ENCODE results near the gene TCF12. TPM values are rescaled to one million over a fixed set of nuclear protein-coding genes. Genes with fewer than 3 reads are reported as not detected.

TCF12 gene
- polyA plus RNA-seq, 12 donors: 103 to 161 (median 152) TPM; not detected in 1

GRCh38 chr15:57044072-57044702 lies 125.7 kb downstream of the TCF12 start:
- no peak for DNase-seq

GRCh38 chr15:57044970-57045369 lies 126.5 kb downstream of the TCF12 start:
- no peak for DNase-seq

GRCh38 chr15:57045741-57046382 lies 127.4 kb downstream of the TCF12 start:
- no peak for DNase-seq

DNA sequence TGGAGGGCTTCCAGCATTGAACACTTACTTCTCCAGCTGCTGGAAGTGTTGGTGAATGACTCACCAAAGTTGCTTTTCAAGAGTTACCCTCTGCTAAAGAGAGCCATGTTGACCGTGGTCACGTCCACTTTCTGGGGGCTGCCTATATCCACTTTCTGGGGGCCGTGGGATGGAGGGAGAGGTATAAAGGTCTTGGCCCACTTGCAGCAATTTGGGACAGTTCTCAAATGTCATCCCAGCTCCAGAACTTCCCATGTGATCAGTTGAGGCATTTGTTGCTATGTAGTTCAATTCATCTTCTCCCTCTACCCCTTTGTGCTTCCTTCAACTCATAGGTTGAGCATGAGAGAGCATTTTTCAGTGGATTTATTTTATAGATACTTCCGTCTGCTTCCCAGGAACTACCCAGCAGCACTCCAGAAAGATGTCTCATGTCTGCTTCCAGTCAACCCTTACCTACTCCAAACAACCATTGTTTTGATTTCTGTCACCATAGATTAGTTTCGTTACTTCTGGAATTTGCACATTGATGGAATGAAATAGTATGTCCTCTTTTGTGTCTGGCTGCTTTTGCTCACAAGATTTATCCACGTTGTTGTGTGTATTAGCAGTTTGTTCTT lies 130.6 kb downstream of the TCF12 start:
- DNase-seq: no peak

DNA sequence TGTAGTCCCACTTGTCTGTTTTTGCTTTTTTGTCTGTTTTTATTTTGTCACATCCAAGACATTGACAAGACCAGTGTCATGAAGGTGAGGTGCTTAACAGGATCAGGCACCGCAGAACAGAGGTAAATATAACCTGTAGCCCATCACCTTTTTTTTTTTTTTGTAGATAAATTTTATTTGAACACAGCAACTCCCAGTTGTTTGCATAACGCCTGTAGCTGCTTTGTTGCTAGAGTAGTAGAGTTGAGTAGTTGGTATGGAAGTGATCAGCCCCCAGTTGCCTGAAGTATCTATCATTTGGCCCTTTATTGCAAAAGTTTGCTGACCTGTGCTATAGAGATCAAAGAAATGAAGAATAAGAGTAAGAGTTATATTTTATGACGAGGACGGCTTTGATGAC lies 135.0 kb downstream of the TCF12 start:
- DNase-seq: no peak

- DNase-seq: no peak
Observed at GRCh38 chr15:57054204-57054750, 135.8 kb downstream of the TCF12 start.

GRCh38 chr15:57056357-57056756 lies 137.9 kb downstream of the TCF12 start:
- DNase-seq: no peak

GRCh38 chr15:57057134-57057930 lies 138.9 kb downstream of the TCF12 start:
- DNase-seq: no peak

DNA sequence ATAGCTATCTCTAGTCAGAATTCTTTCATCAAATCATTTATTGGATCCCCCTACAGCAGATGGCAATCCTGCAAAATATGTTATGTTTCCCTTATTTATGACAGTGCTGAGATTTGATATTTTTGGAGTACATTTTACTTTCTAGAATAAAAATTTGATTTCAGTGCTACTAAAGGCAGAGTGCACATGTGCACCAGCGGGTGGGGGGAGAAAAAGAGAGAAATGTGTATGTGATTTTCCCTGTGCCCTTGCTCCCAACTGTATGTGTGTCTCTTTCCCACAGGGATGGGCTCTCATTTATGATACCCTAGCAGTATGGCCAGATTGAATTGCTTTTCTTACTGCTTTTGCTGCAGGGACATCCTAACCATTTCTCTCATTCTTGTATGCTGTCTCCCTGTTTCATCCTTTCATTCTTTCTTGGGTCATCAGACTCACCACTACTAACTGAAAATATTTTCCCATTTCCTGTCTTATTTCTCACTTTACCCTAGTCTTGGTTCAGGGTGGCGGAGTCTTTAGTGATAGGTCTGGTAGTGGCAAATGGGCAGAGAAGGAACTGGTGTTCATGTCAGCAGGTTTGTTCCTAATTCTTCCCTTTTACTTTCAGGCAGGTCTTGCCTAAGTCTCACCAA lies 140.7 kb downstream of the TCF12 start:
- no peak for DNase-seq

- DNase-seq: no peak
Observed at GRCh38 chr15:57060799-57061198, 142.4 kb downstream of the TCF12 start.

- no peak for DNase-seq
Observed at GRCh38 chr15:57061281-57061680, 142.8 kb downstream of the TCF12 start.

DNA sequence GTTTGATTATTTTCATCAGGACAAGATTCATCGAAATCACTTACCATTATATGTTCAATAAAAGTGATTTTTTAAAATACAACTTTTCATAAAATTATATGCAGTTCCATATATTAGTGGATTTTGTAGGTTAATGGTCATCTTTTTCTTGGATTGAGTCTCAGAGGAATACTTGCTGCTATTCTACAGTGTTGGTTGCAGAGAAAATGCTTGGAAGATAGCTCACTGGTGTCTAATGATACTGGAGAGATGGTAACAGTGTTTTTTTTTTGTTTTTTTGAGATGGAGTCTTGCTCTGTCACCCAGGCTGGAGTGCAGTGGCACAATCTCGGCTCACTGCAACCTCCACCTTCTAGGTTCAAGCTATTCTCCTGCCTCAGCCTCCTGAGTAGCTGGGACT lies 143.3 kb downstream of the TCF12 start:
- DNase-seq: no peak

DNA sequence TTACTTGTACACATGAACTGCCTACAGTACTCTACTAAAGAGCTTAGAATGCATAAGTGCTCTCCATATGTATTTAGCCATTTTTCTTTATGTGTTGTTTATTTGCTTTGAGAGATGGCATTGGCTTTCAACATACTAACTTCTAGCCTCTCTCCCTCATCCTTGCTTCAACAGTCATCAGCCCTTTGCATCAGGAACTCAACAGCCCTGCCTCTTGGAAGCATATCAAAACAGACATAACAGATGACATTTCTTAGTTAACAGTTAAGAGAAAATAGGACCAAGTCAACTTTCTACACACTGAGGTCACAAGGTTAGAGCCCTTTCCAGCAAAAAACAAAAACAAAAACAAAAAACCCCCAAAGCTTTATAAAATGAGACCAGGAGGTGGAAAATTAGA lies 145.6 kb downstream of the TCF12 start:
- DNase-seq: no peak

GRCh38 chr15:57069423-57069822 lies 151.0 kb downstream of the TCF12 start:
- DNase-seq: no peak

GRCh38 chr15:57070674-57071073 lies 152.2 kb downstream of the TCF12 start:
- DNase-seq: no peak

GRCh38 chr15:57079446-57079845 lies 161.0 kb downstream of the TCF12 start:
- DNase-seq: no peak

- no peak for DNase-seq
Observed at GRCh38 chr15:57079931-57080620, 161.6 kb downstream of the TCF12 start.

GRCh38 chr15:57082054-57082728 lies 163.7 kb downstream of the TCF12 start:
- peak; percentile 7 for DNase-seq

GRCh38 chr15:57084192-57084591 lies 165.7 kb downstream of the TCF12 start:
- no peak for DNase-seq

- no peak for DNase-seq
Observed at GRCh38 chr15:57085267-57085666, 166.8 kb downstream of the TCF12 start.
